SK-N-SH (cell line): ENCODE data around the gene ARHGAP21. TPM values are rescaled to one million over a fixed set of nuclear protein-coding genes. Genes with fewer than 3 reads are reported as not detected.

Source experiments
- CTCF ChIA-PET: fragments of 300-600, 350-600 bp; formaldehyde crosslinking; extraction: SDS; loops from one replicate; lab custom pipeline; 2021; lab: Yijun Ruan, JAX
- POLR2A ChIA-PET: fragments of 350-600 bp; sonication (Branson Sonifier 250); formaldehyde crosslinking; extraction: SDS; loops from one replicate; lab custom pipeline; 2020; ENCODE audit warnings: antibody characterized with exemption, inconsistent platforms; lab: Yijun Ruan, JAX
- DNase-seq: peaks from one replicate; pipeline ENCODE4 v3.0.0; 2012
- H2AFZ ChIP-seq: fragments of 200-600 bp; sonication (generic); 2 replicates; pipeline ENCODE4 v1.8.1; 2016; ENCODE audit warnings: antibody characterized with exemption, mild to moderate bottlenecking, low read depth
- H3F3A ChIP-seq: fragments of 200-600 bp; sonication (generic); replicated peaks from 2 replicates; pipeline ENCODE3; 2016; ENCODE audit warnings: antibody characterized with exemption, mild to moderate bottlenecking; ENCODE audit not compliant: insufficient read depth
- H3K27ac ChIP-seq, 2 experiments: fragments of 200-500 bp in 1 of 2; fragments of 200-600 bp in 1 of 2; sonication (Bioruptor generic) in 1 of 2; sonication (generic), shearing (Covaris generic) in 1 of 2; 2 replicates each; pipeline versions ENCODE4 v1.5.1 to v1.6.1; 2014 to 2016; ENCODE audit warnings: low read depth in 2 of 2, inconsistent platforms in 1 of 2, low read length in 1 of 2, mild to moderate bottlenecking in 1 of 2, mixed read lengths in 1 of 2
- H3K27me3 ChIP-seq: fragments of 200-600 bp; sonication (generic), shearing (Covaris generic); 2 replicates; pipeline ENCODE4 v1.6.1; 2016; ENCODE audit warnings: mixed run types; ENCODE audit not compliant: insufficient read depth
- H3K36me3 ChIP-seq, 2 experiments: fragments of 200-500 bp in 1 of 2; fragments of 200-600 bp in 1 of 2; sonication (Bioruptor generic) in 1 of 2; sonication (generic) in 1 of 2; replicated peaks in 1 of 2; 2 replicates each; pipeline versions ENCODE3 to v1.5.1; 2014 to 2016; ENCODE audit warnings: low read length in 1 of 2, mild to moderate bottlenecking in 1 of 2; ENCODE audit not compliant: insufficient read depth in 2 of 2, control insufficient read depth in 1 of 2
- H3K4me1 ChIP-seq, 2 experiments: fragments of 200-500 bp in 1 of 2; fragments of 200-600 bp in 1 of 2; sonication (Bioruptor generic) in 1 of 2; sonication (generic), shearing (Covaris generic) in 1 of 2; 2 replicates each; pipeline versions ENCODE4 v1.5.1 to v1.6.1; 2014 to 2016; ENCODE audit warnings: low read depth in 1 of 2, low read length in 1 of 2, mixed run types in 1 of 2; ENCODE audit not compliant: insufficient read depth in 2 of 2, control insufficient read depth in 1 of 2
- H3K4me2 ChIP-seq: fragments of 200-600 bp; sonication (generic), shearing (Covaris generic); 2 replicates; pipeline ENCODE4 v1.6.1; 2017; ENCODE audit warnings: mixed run types
- H3K4me3 ChIP-seq, 2 experiments: fragments of 200-500 bp in 1 of 2; fragments of 200-600 bp in 1 of 2; sonication (Bioruptor generic) in 1 of 2; sonication (generic), shearing (Covaris generic) in 1 of 2; 2 replicates each; pipeline versions ENCODE4 v1.5.1 to v1.8.1; 2014 to 2016; ENCODE audit warnings: low read depth in 2 of 2, inconsistent platforms in 1 of 2, low read length in 1 of 2, mild to moderate bottlenecking in 1 of 2, mixed read lengths in 1 of 2, moderate library complexity in 1 of 2
- H3K79me2 ChIP-seq: fragments of 200-600 bp; sonication (generic); 2 replicates; pipeline ENCODE4 v1.8.1; 2017; ENCODE audit warnings: mild to moderate bottlenecking; ENCODE audit not compliant: insufficient read depth
- H3K9ac ChIP-seq: fragments of 200-600 bp; sonication (generic); 2 replicates; pipeline ENCODE4 v1.6.1; 2017; ENCODE audit warnings: mixed run types
- H3K9me2 ChIP-seq: fragments of 200-600 bp; sonication (generic); 2 replicates; pipeline ENCODE4 v1.6.1; 2017; ENCODE audit warnings: mixed run types
- H3K9me3 ChIP-seq: fragments of 200-600 bp; sonication (generic); 2 replicates; pipeline ENCODE4 v1.6.1; 2017; ENCODE audit warnings: mixed run types, mild to moderate bottlenecking, moderate library complexity
- H4K20me1 ChIP-seq: fragments of 200-600 bp; sonication (generic); 2 replicates; pipeline ENCODE4 v1.6.1; 2017; ENCODE audit warnings: mild to moderate bottlenecking, mixed run types; ENCODE audit not compliant: insufficient read depth
- CHD2 ChIP-seq: fragments of 150-350 bp; IDR thresholded peaks from 2 replicates; pipeline ENCODE4 v1.6.1; 2018; ENCODE audit warnings: low read length; ENCODE audit not compliant: partially characterized antibody
- EZH2phosphoT487 ChIP-seq: fragments of 200-600 bp; sonication (generic); IDR thresholded peaks from 2 replicates; pipeline ENCODE4 v1.6.1; 2017; ENCODE audit warnings: low read depth, mixed run types, mild to moderate bottlenecking, antibody characterized with exemption, moderate library complexity, borderline replicate concordance
- FOXJ3 ChIP-seq: sonication (generic); formaldehyde crosslinking; IDR thresholded peaks from 2 replicates; pipeline ENCODE4 v1.5.1; 2020; ENCODE audit warnings: mild to moderate bottlenecking, missing genetic modification reagents
- FOXM1 ChIP-seq: IDR thresholded peaks from 2 replicates; pipeline ENCODE4 v1.4.0; 2012; ENCODE audit warnings: low read depth, mild to moderate bottlenecking
- GABPA ChIP-seq: IDR thresholded peaks from 2 replicates; pipeline ENCODE4 v1.4.0; 2012; ENCODE audit warnings: low read depth, mild to moderate bottlenecking
- GATA2 ChIP-seq: sonication (generic); formaldehyde crosslinking; IDR thresholded peaks from 2 replicates; pipeline ENCODE4 v1.5.0; 2020; ENCODE audit warnings: mild to moderate bottlenecking, missing genetic modification reagents
- JUND ChIP-seq: IDR thresholded peaks from 2 replicates; pipeline ENCODE4 v1.4.0; 2012
- NFIC ChIP-seq: IDR thresholded peaks from 2 replicates; pipeline ENCODE4 v1.4.0; 2012; ENCODE audit warnings: borderline replicate concordance
- RAD21 ChIP-seq: IDR thresholded peaks from 2 replicates; pipeline ENCODE4 v1.6.1; 2012; ENCODE audit warnings: mild to moderate bottlenecking, low read length
- RCOR1 ChIP-seq: fragments of 150-350 bp; IDR thresholded peaks from 2 replicates; pipeline ENCODE4 v1.6.1; 2017; ENCODE audit warnings: antibody characterized with exemption, low read length
- RFX5 ChIP-seq: IDR thresholded peaks from 2 replicates; pipeline ENCODE4 v1.6.1; 2012; ENCODE audit warnings: mild to moderate bottlenecking, improper control_type of control experiment, low read length
- RXRA ChIP-seq: IDR thresholded peaks from 2 replicates; pipeline ENCODE4 v1.4.0; 2012; ENCODE audit warnings: low read depth, mild to moderate bottlenecking, borderline replicate concordance
- TEAD4 ChIP-seq: IDR thresholded peaks from 2 replicates; pipeline ENCODE4 v1.4.0; 2012; ENCODE audit warnings: mild to moderate bottlenecking, borderline replicate concordance; ENCODE audit not compliant: insufficient read depth
- YY1 ChIP-seq: IDR thresholded peaks from 2 replicates; pipeline ENCODE4 v1.4.0; 2012; ENCODE audit warnings: low read depth, mild to moderate bottlenecking
- WGBS: methylation state at CpG from one replicate; pipeline ENCODE4 v1.1.6; 2017; ENCODE audit warnings: low lambda C conversion rate; 5-methylcytosine and 5-hydroxymethylcytosine counted together
- polyA plus RNA-seq, 3 experiments: library from polyadenylated mRNA; depleted of rRNA; stranded (reverse); fragments of >200 nt; gene quantifications; 2 replicates each; pipeline ENCODE4 v1.2.3, GENCODE V29; 2012
- TF ChIP-seq, protein P1 (sequence below): IDR thresholded peaks from 2 replicates; pipeline ENCODE4 v1.6.1; 2012; ENCODE audit warnings: mild to moderate bottlenecking, low read depth, low read length, moderate library complexity
- TF ChIP-seq, protein P2 (sequence below): IDR thresholded peaks from 2 replicates; pipeline ENCODE4; 2012
- TF ChIP-seq, protein P3 (sequence below): IDR thresholded peaks from 2 replicates; pipeline ENCODE4 v1.4.0; 2012; ENCODE audit warnings: low read depth, borderline replicate concordance
- TF ChIP-seq, protein P4 (sequence below): fragments of 150-350 bp; IDR thresholded peaks from 2 replicates; pipeline ENCODE4 v1.6.1; 2016; ENCODE audit warnings: mild to moderate bottlenecking, low read depth, low read length
- TF ChIP-seq, protein P5 (sequence below): fragments of 200-600 bp; sonication (generic); IDR thresholded peaks from 2 replicates; pipeline ENCODE4 v1.6.1; 2017; ENCODE audit warnings: antibody characterized with exemption, mild to moderate bottlenecking, moderate library complexity

ARHGAP21 gene
- polyA plus RNA-seq, 1 of the 3 experiments (the other 2 are of a cell fraction), result 27.8 TPM

DNA sequence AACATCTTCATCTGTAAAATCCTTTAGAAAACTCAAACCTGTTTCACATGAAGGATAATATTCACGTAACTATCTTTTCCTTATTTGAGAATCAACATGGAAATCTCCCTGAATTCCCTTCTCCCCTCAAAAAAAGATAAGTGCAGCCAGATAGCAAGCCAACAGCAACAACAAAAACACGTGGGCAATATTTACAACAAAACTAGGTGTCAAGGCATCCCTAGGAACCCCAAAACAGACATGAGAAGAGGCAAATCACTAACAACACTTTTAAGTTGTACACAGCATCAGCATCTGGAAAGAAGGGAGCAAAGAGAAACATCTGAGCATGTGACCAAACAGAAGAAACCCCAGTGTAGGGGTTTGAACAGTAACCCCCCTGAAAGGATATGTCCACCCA is 12.2 kb downstream of the ARHGAP21 start (continued):
- TF ChIP-seq, protein P1, sequence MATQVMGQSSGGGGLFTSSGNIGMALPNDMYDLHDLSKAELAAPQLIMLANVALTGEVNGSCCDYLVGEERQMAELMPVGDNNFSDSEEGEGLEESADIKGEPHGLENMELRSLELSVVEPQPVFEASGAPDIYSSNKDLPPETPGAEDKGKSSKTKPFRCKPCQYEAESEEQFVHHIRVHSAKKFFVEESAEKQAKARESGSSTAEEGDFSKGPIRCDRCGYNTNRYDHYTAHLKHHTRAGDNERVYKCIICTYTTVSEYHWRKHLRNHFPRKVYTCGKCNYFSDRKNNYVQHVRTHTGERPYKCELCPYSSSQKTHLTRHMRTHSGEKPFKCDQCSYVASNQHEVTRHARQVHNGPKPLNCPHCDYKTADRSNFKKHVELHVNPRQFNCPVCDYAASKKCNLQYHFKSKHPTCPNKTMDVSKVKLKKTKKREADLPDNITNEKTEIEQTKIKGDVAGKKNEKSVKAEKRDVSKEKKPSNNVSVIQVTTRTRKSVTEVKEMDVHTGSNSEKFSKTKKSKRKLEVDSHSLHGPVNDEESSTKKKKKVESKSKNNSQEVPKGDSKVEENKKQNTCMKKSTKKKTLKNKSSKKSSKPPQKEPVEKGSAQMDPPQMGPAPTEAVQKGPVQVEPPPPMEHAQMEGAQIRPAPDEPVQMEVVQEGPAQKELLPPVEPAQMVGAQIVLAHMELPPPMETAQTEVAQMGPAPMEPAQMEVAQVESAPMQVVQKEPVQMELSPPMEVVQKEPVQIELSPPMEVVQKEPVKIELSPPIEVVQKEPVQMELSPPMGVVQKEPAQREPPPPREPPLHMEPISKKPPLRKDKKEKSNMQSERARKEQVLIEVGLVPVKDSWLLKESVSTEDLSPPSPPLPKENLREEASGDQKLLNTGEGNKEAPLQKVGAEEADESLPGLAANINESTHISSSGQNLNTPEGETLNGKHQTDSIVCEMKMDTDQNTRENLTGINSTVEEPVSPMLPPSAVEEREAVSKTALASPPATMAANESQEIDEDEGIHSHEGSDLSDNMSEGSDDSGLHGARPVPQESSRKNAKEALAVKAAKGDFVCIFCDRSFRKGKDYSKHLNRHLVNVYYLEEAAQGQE, result no peak
- TF ChIP-seq FOXM1 (no peak), EZH2phosphoT487 (no peak)
- TF ChIP-seq, protein P2, sequence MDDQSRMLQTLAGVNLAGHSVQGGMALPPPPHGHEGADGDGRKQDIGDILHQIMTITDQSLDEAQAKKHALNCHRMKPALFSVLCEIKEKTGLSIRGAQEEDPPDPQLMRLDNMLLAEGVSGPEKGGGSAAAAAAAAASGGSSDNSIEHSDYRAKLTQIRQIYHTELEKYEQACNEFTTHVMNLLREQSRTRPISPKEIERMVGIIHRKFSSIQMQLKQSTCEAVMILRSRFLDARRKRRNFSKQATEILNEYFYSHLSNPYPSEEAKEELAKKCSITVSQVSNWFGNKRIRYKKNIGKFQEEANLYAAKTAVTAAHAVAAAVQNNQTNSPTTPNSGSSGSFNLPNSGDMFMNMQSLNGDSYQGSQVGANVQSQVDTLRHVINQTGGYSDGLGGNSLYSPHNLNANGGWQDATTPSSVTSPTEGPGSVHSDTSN, result no peak
- TF ChIP-seq, all 33 proteins: peak for 0

DNA sequence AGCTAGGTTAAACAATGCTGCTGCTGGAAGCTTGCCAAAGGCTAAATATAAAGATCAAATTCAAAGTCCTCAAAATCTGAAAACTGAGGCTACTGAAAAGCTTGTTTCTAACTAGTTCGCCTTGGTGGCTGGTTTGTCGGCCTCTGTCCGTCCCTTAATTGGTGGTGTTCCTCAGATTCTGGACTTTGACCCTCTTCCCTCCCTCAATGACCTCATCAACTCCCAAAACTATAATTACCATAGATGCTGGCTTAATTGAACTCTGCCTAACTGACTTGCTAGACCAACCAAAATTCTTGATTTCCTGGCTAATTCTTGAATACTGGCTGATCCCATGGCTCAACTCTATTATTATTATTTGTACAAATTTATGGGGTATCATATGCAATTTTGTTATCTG is 15.6 kb downstream of the ARHGAP21 start:
- Histone ChIP-seq H4K20me1 (peaks cover 91% of the 10 kb centered on the region), H3K36me3 (no peaks in the 10 kb centered on the region), H3F3A (peaks cover 15% of the 10 kb centered on the region), H3K9me2 (no peaks in the 10 kb centered on the region), H3K27me3 (no peaks in the 10 kb centered on the region), H3K79me2 (peaks cover 96% of the 10 kb centered on the region), H3K4me3 (no peak overlapping the region), H3K9me3 (no peaks in the 10 kb centered on the region), H3K4me2 (no peak overlapping the region), H2AFZ (no peak overlapping the region), H3K27ac (peak overlapping the region in 1 of 2 experiments; percentile 63; a peak in 1 of 4 replicates), H3K9ac (no peak overlapping the region), H3K4me1 (peaks cover 21 to 28% of the 10 kb centered on the region in 2 experiments; a peak in 3 of 4 replicates)
- WGBS, result 93% methylated on average over 3 of the region's 3 CpGs
- no peak for DNase-seq
- ChIA-PET POLR2A (no interaction called here), CTCF (no interaction called here)
- TF ChIP-seq EZH2phosphoT487, result no peak
- TF ChIP-seq CHD2, result no peak
- TF ChIP-seq TEAD4, result no peak
- TF ChIP-seq, protein P3, sequence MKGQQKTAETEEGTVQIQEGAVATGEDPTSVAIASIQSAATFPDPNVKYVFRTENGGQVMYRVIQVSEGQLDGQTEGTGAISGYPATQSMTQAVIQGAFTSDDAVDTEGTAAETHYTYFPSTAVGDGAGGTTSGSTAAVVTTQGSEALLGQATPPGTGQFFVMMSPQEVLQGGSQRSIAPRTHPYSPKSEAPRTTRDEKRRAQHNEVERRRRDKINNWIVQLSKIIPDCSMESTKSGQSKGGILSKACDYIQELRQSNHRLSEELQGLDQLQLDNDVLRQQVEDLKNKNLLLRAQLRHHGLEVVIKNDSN, result no peak
- TF ChIP-seq JUND, result no peak
- no peak for TF ChIP-seq GABPA
- TF ChIP-seq NFIC, result no peak
- TF ChIP-seq, protein P4, sequence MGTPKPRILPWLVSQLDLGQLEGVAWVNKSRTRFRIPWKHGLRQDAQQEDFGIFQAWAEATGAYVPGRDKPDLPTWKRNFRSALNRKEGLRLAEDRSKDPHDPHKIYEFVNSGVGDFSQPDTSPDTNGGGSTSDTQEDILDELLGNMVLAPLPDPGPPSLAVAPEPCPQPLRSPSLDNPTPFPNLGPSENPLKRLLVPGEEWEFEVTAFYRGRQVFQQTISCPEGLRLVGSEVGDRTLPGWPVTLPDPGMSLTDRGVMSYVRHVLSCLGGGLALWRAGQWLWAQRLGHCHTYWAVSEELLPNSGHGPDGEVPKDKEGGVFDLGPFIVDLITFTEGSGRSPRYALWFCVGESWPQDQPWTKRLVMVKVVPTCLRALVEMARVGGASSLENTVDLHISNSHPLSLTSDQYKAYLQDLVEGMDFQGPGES, result no peak
- TF ChIP-seq, protein P5, sequence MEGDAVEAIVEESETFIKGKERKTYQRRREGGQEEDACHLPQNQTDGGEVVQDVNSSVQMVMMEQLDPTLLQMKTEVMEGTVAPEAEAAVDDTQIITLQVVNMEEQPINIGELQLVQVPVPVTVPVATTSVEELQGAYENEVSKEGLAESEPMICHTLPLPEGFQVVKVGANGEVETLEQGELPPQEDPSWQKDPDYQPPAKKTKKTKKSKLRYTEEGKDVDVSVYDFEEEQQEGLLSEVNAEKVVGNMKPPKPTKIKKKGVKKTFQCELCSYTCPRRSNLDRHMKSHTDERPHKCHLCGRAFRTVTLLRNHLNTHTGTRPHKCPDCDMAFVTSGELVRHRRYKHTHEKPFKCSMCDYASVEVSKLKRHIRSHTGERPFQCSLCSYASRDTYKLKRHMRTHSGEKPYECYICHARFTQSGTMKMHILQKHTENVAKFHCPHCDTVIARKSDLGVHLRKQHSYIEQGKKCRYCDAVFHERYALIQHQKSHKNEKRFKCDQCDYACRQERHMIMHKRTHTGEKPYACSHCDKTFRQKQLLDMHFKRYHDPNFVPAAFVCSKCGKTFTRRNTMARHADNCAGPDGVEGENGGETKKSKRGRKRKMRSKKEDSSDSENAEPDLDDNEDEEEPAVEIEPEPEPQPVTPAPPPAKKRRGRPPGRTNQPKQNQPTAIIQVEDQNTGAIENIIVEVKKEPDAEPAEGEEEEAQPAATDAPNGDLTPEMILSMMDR, result no peak
- no peak for TF ChIP-seq GATA2 (CRISPR knock-in tag)
- TF ChIP-seq RFX5, result no peak
- no peak for TF ChIP-seq RAD21
- TF ChIP-seq FOXJ3 (CRISPR knock-in tag), result no peak
- no peak for TF ChIP-seq RCOR1
- TF ChIP-seq YY1, result no peak
- no peak for TF ChIP-seq FOXM1
- no peak for TF ChIP-seq RXRA
